ENCODE results near the gene PTPN22.

PTPN22 gene

GRCh38 chr1:113887402-113888175 is 16.1 kb upstream of the PTPN22 start, which contains the start of gene BCL2L15:
BCL2L15 (minus strand) TSS chr1:113887581; CDS start chr1:113887375, 206 bp downstream.
- no peak for DNase-seq (ENCODE audit: low read depth)

GRCh38 chr1:113886417-113887401 is 15.2 kb upstream of the PTPN22 start:
- DNase-seq (ENCODE audit: low read depth), result no peak

- DNase-seq (ENCODE audit: low read depth), result no peak
These were observed 10.1 kb upstream of the PTPN22 start for GRCh38 chr1:113881661-113882060.

- DNase-seq (ENCODE audit: low read depth), result no peak
These were observed 8.2 kb upstream of the PTPN22 start for GRCh38 chr1:113879739-113880038.

GRCh38 chr1:113876176-113876575 is 4.7 kb upstream of the PTPN22 start:
- no peak for DNase-seq (ENCODE audit: low read depth)

GRCh38 chr1:113875714-113876113 is 4.2 kb upstream of the PTPN22 start:
- no peak for DNase-seq (ENCODE audit: low read depth)

GRCh38 chr1:113874012-113874879 is 2.7 kb upstream of the PTPN22 start:
- DNase-seq (ENCODE audit: low read depth), result no peak

- DNase-seq (ENCODE audit: low read depth), result no peak
These were observed 865 bp upstream of the PTPN22 start for GRCh38 chr1:113872219-113872935.

GRCh38 chr1:113870778-113871177 is 734 bp downstream of the PTPN22 start:
- DNase-seq (ENCODE audit: low read depth), result no peak

GRCh38 chr1:113868387-113869083 is 3.0 kb downstream of the PTPN22 start:
- DNase-seq (ENCODE audit: low read depth), result no peak

- DNase-seq (ENCODE audit: low read depth), result no peak
These were observed 9.9 kb downstream of the PTPN22 start for GRCh38 chr1:113861641-113862040.

GRCh38 chr1:113860891-113861290 is 10.6 kb downstream of the PTPN22 start:
- DNase-seq (ENCODE audit: low read depth), result no peak

GRCh38 chr1:113859478-113860175 is 11.9 kb downstream of the PTPN22 start:
- DNase-seq (ENCODE audit: low read depth), result no peak

- no peak for DNase-seq (ENCODE audit: low read depth)
These were observed 12.5 kb downstream of the PTPN22 start for GRCh38 chr1:113858982-113859381.

- DNase-seq (ENCODE audit: low read depth), result no peak
These were observed 13.1 kb downstream of the PTPN22 start for GRCh38 chr1:113858418-113858817.

GRCh38 chr1:113857776-113858175 is 13.7 kb downstream of the PTPN22 start:
- no peak for DNase-seq (ENCODE audit: low read depth)

- DNase-seq (ENCODE audit: low read depth), result no peak
These were observed 15.1 kb downstream of the PTPN22 start for GRCh38 chr1:113856401-113856790.

GRCh38 chr1:113855630-113856400 is 15.7 kb downstream of the PTPN22 start:
- no peak for DNase-seq (ENCODE audit: low read depth)

- DNase-seq (ENCODE audit: low read depth), result no peak
These were observed 17.3 kb downstream of the PTPN22 start for GRCh38 chr1:113854234-113854633.
